HEK293T (cell line): ENCODE data around the gene PGS1.

Experiments used
- BHLHE40 ChIP-seq: fragments of 450-650 bp; IDR thresholded peaks from 2 replicates; pipeline ENCODE4 v1.6.1; 2016; ENCODE audit warnings: mild to moderate bottlenecking, moderate library complexity, borderline replicate concordance
- CTBP1 ChIP-seq: fragments of 450-650 bp; IDR thresholded peaks from 2 replicates; pipeline ENCODE4 v1.6.1; 2016; ENCODE audit warnings: borderline replicate concordance
- ELF4 ChIP-seq: fragments of 450-650 bp; IDR thresholded peaks from 2 replicates; pipeline ENCODE4 v1.6.1; 2017; ENCODE audit warnings: antibody characterized with exemption
- FOXA1 ChIP-seq: fragments of 450-650 bp; IDR thresholded peaks from 2 replicates; pipeline ENCODE4 v1.6.1; 2016; ENCODE audit warnings: mild to moderate bottlenecking
- FOXK2 ChIP-seq: fragments of 450-650 bp; IDR thresholded peaks from 2 replicates; pipeline ENCODE4 v1.6.1; 2016; ENCODE audit warnings: mild to moderate bottlenecking
- FOXM1 ChIP-seq: fragments of 450-650 bp; IDR thresholded peaks from 2 replicates; pipeline ENCODE4 v1.6.1; 2017; ENCODE audit warnings: mild to moderate bottlenecking, borderline replicate concordance
- HDGF ChIP-seq: fragments of 450-650 bp; IDR thresholded peaks from 2 replicates; pipeline ENCODE4 v1.6.1; 2017; ENCODE audit warnings: antibody characterized with exemption, borderline replicate concordance
- LEF1 ChIP-seq: fragments of 450-650 bp; IDR thresholded peaks from 2 replicates; pipeline ENCODE4 v1.6.1; 2017; ENCODE audit warnings: mild to moderate bottlenecking, borderline replicate concordance
- NFRKB ChIP-seq: fragments of 450-650 bp; IDR thresholded peaks from 2 replicates; pipeline ENCODE4 v1.6.1; 2016; ENCODE audit warnings: mild to moderate bottlenecking, moderate library complexity
- SP1 ChIP-seq: fragments of 450-650 bp; IDR thresholded peaks from 2 replicates; pipeline ENCODE4 v1.6.1; 2017
- SUZ12 ChIP-seq: fragments of 450-650 bp; IDR thresholded peaks from 2 replicates; pipeline ENCODE4 v1.6.1; 2016; ENCODE audit warnings: mild to moderate bottlenecking
- TARDBP ChIP-seq: fragments of 450-650 bp; IDR thresholded peaks from 2 replicates; pipeline ENCODE4 v1.6.1; 2016
- ZNF384 ChIP-seq: fragments of 450-650 bp; IDR thresholded peaks from 2 replicates; pipeline ENCODE4 v1.6.1; 2016

DNA sequence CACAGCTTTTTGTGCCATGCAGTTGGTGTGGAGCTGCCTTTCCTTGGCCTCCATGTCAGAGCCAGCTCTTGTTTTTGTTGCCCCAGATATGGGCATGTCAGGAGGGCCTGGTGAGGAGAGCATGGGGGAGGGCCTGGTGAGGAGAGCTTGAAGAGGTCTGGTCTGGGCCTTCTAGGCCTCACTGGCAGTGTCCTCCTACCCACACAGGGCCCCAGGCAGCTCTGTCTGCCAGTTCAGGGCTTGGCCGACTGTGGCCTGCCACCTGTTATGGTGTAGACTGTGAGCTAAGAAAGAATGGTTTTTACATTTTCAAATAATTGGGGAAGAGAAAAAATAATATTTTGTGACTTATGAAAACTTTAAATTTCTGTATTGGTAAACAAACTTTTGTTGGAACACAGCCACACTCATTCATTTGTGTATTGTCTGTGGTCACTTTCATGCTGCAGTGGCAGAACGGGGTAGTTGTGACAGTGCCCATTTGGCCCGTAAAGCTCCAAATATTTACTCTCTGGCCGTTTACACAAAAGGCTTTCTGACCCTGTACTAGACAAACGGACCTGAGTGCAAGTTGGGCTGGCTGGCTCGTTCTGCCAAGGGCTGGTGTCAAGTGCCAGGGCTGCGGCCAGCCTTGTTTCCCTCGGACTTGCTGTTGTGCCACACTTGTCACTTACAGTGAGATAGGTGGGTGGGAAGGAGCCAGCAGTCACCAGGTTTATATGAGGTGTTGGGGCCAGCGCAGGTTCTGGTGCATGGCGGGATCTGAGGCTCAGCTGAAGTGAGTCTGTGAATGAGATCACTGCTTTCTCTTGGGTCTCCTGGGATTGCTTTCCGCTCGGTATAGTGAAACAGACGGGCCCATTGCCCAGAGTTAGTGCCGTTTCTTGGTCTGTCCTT lies 18.2 kb downstream of the PGS1 start:
- TF ChIP-seq TARDBP: no peak
- no peak for TF ChIP-seq HDGF
- no peak for TF ChIP-seq NFRKB
- TF ChIP-seq LEF1: no peak
- TF ChIP-seq FOXM1: no peak
- TF ChIP-seq BHLHE40: no peak
- TF ChIP-seq ELF4: no peak
- no peak for TF ChIP-seq FOXA1
- TF ChIP-seq ZNF384: no peak
- TF ChIP-seq CTBP1: no peak
- no peak for TF ChIP-seq SUZ12
- no peak for TF ChIP-seq SP1
- TF ChIP-seq FOXK2: no peak
